ENCODE data around the gene CASQ1.

GRCh38 chr1:160186729-160187128, 3.6 kb upstream of the CASQ1 start:
- TF ChIP-seq, protein P1, sequence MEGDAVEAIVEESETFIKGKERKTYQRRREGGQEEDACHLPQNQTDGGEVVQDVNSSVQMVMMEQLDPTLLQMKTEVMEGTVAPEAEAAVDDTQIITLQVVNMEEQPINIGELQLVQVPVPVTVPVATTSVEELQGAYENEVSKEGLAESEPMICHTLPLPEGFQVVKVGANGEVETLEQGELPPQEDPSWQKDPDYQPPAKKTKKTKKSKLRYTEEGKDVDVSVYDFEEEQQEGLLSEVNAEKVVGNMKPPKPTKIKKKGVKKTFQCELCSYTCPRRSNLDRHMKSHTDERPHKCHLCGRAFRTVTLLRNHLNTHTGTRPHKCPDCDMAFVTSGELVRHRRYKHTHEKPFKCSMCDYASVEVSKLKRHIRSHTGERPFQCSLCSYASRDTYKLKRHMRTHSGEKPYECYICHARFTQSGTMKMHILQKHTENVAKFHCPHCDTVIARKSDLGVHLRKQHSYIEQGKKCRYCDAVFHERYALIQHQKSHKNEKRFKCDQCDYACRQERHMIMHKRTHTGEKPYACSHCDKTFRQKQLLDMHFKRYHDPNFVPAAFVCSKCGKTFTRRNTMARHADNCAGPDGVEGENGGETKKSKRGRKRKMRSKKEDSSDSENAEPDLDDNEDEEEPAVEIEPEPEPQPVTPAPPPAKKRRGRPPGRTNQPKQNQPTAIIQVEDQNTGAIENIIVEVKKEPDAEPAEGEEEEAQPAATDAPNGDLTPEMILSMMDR (IDR thresholded peaks at IDR 0.05), result no peak
- TF ChIP-seq POLR2AphosphoS5 (IDR thresholded peaks at IDR 0.05) (no peak), POLR2A (IDR thresholded peaks at IDR 0.05) (no peak), EP300 (IDR thresholded peaks at IDR 0.05) (no peak)
